Neuron (in vitro differentiated cells): ENCODE data around the gene ODF2.
"Not testable (repeated sequence)": the region's sequence is repeated elsewhere in the genome, so short reads cannot be mapped to it uniquely, and the experiment has no call there.

Experiments used
- H2AFZ ChIP-seq: one replicate; pipeline ENCODE4 v1.6.1; 2013; ENCODE audit warnings: low read depth, mild to moderate bottlenecking, inconsistent platforms, low read length, moderate library complexity
- H3K27me3 ChIP-seq: one replicate; pipeline ENCODE4 v1.6.1; 2013; ENCODE audit warnings: low read length; ENCODE audit not compliant: insufficient read depth
- H3K36me3 ChIP-seq: one replicate; pipeline ENCODE4 v1.6.1; 2013; ENCODE audit warnings: low read length; ENCODE audit not compliant: insufficient read depth
- H3K4me1 ChIP-seq: one replicate; pipeline ENCODE4 v1.6.1; 2013; ENCODE audit warnings: low read length; ENCODE audit not compliant: insufficient read depth
- H3K4me3 ChIP-seq: 2 replicates; pipeline ENCODE4 v1.5.1; 2013; ENCODE audit warnings: mild to moderate bottlenecking, low read length, moderate library complexity
- H3K9me3 ChIP-seq: one replicate; pipeline ENCODE4 v1.6.1; 2013; ENCODE audit warnings: low read length

The ODF2 gene

DNA sequence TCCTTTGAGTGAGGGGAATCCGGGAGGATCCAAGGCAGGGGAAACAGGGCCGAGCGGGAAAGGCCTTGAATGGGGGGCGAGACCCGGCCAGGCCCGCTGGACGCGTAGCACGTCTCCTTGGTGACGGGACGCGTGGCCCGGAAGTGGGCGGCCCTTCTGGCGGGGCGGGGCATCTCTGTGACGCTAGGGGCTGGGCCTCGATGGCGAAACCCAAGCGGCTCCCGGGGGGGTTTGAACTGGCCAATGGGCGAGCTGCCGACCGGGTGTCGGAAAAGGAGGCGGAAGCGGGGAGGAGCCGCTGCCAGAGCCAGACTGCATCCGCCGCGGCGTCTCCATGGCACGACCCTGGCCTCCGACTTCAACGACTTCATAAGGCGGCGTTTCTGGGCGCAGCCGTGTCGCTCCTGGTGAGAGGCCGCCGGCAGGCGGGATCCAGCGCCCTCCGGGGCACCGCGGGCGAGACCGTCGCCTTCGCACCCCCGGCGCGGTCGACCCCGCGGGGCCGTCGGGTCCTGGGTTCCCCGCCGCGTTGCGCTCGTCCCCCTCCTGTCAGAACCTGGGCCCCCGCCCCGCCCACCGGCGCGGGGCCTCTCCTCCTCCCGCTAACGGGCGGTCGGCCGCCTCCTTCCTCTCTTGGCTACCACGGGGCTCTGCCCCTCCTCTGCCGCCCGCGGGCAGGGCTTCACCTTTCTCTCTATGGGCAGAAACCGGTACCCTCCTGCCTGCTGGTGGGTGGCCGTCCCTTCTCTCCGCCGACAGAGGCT, at the start of gene ODF2:
TSS of gene ODF2 (plus strand) at position 158 of the 764 bp plus-strand sequence. CDS start at position 244, 86 bp downstream.
- H3K27me3 ChIP-seq = no peaks in the 10 kb centered on the region
- H3K4me1 ChIP-seq = peaks cover 11% of the 10 kb centered on the region
- H3K36me3 ChIP-seq = peaks cover 20% of the 10 kb centered on the region
- H2AFZ ChIP-seq = peak within 1 kb of the TSS; percentile 97
- peak within 1 kb of the TSS; percentile 84 for H3K4me3 ChIP-seq
- H3K9me3 ChIP-seq = no peaks in the 10 kb centered on the region

DNA sequence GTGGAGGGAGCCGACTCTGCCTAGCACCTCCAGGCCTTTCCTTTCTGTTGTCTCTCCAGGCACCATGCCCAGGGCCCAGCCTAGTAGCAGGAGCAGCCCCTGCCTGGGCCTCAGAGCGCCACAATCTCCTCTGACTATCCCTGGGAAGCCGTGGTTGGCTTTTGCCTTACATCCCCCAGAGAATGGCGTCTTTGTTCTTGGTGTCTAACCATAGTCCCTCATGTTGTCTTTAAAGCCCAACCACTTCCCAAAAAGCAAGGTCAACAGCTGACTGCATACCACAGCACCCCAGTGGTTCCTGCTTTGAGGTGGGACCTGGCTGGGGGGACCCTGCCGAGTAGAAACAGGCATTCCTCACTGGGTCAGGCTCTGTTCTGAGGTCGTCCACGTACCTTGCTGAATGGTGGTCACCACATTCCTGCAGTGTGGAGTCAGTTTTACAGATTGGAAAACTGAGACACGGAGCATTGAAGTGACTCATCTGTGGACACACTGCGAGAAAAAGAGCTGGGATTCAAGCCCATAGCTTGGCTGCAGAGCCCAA, 48.9 kb upstream of the ODF2 start:
- no peak overlapping the region for H3K4me3 ChIP-seq
- H3K4me1 ChIP-seq = peaks cover 65% of the 10 kb centered on the region
- H3K36me3 ChIP-seq = no peaks in the 10 kb centered on the region
- no peaks in the 10 kb centered on the region for H3K9me3 ChIP-seq
- no peaks in the 10 kb centered on the region for H3K27me3 ChIP-seq
- no peak overlapping the region for H2AFZ ChIP-seq

DNA sequence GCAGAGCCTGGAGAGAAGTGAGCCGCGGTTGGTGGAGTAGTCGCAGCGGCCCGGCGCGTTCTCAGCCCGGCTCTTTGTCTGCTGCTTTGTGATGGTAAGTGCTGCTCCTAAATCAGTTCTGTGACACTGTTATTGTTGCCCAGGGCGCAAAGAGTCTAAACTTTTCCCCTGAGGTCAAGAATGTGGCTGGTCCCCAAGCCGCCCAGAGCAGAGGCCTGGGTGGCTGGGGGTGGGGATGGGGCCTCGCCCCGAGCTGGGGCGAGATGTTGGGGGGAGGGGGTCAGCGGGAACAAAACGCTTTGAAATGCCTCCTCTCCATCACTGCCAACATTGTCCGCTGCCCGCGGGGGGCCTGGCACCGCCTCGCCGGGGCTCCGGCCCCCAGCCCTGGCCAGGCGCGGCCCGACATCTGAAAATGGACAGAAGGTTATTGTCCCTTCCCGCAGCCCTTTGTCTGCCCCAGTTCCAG, 46.8 kb upstream of the ODF2 start:
- H2AFZ ChIP-seq = no peak overlapping the region
- no peak overlapping the region for H3K4me3 ChIP-seq
- no peaks in the 10 kb centered on the region for H3K36me3 ChIP-seq
- H3K27me3 ChIP-seq = no peaks in the 10 kb centered on the region
- peaks cover 68% of the 10 kb centered on the region for H3K4me1 ChIP-seq
- H3K9me3 ChIP-seq = no peaks in the 10 kb centered on the region

DNA sequence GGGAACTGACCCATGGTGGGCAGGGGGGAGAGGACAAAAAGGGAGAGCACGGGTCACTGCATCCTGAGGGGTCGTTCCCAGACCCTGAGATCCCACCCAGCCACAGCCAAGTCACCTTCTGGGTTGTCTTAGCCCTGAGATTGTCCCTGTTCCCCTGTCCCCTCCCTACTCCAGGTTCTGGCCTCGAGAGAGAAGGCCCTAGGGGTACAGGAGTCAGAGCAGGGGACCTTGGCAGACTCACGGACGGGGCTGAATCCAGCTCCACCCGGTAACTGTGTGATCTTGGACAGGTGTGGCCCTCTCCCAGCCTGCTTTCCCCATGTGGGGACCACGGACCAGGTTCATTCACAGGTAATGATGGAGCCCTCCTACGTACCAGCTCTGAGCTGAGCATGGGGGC, 46.4 kb upstream of the ODF2 start:
- no peak overlapping the region for H2AFZ ChIP-seq
- H3K27me3 ChIP-seq = no peaks in the 10 kb centered on the region
- H3K4me1 ChIP-seq = peaks cover 63% of the 10 kb centered on the region
- no peak overlapping the region for H3K4me3 ChIP-seq
- H3K9me3 ChIP-seq = no peaks in the 10 kb centered on the region
- H3K36me3 ChIP-seq = no peaks in the 10 kb centered on the region

DNA sequence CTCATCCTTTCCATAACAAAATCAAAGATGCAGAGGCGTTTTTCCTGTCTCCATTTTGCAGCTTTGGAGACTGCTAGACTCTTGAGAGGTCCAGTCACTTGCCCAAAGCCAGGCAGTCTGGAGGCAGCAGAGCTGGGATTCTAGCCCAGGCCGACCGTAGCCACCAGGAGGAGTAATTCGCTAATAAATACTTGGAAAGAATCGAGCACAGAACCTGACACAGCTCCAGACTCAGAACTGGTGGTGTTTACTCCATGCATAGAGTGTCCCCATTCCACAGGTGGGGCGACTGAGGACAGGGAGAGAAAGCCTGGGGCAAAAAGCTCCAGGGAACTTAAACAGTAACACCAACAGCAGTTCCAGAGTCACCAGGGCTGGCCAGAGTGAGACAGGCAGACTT, 45.8 kb upstream of the ODF2 start:
- Histone ChIP-seq H3K4me1 (peaks cover 61% of the 10 kb centered on the region), H3K27me3 (no peaks in the 10 kb centered on the region), H2AFZ (no peak overlapping the region), H3K36me3 (no peaks in the 10 kb centered on the region), H3K9me3 (no peaks in the 10 kb centered on the region), H3K4me3 (no peak overlapping the region)

DNA sequence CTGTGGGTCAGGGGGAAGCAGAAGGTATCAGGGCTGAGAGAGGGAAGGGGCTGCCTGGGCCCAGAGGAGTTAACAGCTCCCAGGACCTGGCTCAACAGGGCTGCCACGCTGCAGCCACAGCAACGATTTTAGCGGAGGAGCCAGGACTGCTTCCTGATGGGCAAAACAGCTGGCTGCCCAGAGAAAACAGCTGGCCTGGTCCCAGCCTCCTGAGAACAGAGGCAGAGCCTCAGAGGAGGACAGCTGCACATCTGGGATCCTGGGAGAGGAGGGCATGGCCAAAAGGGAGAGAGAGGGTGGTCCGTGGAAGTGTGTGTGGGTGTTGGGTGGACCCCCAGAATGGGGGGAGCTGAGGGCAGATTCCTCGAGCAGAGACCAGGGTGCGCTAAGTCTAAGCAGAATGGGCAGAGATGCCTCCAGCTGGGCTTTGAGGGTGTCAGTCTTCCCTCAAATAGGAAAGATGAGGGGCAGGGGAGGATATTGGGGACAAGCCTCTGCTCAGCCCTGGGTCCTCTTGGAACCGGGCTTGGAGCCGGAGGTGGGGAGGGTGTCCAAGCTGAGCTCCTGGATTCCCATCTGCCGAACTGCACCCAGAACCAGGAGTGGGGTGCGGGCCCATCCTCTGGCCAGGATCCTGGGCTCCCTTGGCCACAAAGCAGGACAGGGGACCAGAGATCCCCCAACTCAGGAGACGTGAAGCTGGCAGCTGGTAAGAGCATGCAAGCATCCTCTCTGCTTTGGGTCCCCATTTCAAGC, 44.3 kb upstream of the ODF2 start:
- Histone ChIP-seq H3K27me3 (no peaks in the 10 kb centered on the region), H2AFZ (no peak overlapping the region), H3K9me3 (no peaks in the 10 kb centered on the region), H3K36me3 (no peaks in the 10 kb centered on the region), H3K4me3 (no peak overlapping the region), H3K4me1 (peaks cover 49% of the 10 kb centered on the region)

DNA sequence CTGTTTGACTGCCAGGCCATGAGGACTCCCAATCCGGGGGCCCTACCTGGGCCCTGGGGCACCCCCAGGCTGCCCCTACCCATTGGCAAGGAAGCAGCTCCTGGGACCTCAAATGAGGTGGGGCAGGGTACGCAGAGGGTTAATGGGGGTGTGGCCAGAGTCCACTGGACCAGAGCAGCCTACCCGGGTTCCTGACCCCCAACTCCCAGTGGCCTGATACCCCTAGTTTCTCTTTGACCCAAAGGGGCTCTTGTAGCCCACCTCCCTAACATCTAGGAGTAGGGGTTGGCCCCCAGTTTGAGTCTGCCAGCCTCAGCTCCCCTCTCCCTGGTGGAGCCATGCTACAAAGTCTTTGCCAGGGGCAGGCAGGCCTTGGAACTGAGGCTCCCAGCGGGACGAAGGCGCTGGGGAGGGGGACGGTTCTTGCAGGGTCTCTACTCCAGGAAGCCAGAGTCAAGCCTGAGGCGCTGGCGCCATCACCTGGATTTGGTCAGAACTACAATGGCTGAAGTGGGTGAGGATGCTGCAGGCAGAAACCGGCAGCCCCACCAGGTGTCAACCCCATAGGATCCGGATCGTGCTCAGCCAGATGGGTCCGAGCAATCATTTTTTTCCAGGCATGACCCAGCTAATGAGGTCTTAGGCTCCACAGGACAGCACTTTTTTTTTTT, 43.6 kb upstream of the ODF2 start:
- H2AFZ ChIP-seq = no peak overlapping the region
- no peak overlapping the region for H3K4me3 ChIP-seq
- no peaks in the 10 kb centered on the region for H3K36me3 ChIP-seq
- H3K27me3 ChIP-seq = no peaks in the 10 kb centered on the region
- H3K9me3 ChIP-seq = no peaks in the 10 kb centered on the region
- peaks cover 45% of the 10 kb centered on the region for H3K4me1 ChIP-seq

DNA sequence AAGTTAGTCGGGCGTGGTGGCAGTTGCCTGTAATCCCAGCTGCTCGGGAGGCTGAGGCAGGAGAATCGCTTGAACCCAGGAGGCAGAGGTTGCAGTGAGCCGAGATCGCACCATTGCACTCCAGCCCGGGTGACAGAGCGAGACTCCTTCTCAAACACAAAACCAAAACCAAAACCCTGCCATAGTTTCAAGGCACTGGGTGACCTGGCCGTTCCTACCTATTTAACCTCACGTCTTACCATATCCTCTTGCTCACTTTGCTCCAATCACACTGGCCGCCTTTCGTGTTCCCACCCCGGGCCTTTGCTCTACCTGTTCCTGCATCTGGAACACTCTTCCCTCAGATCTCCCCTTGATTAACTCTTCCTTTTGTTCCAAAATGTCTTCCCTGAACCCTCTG, 42.1 kb upstream of the ODF2 start:
- H3K27me3 ChIP-seq, H3K36me3 ChIP-seq: not testable (repeated sequence)

DNA sequence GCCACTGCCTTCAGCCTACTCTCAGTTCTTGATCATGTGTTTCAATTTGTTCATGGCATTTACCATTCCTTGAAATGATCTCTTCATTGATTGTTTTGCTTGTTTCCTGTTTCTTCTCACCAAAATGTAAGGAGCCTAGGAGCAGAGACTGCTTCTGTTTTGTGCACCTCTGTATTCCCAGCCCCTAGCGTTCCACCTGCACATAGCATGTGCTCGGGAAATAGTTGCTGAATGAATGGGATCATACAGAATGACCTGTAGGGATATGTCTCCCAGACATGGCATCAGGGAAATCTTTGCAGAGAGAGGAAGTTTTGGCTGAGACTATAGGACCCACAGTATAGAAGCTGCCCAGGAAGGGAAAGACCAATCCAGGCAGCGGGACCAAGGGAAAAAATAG, 41.3 kb upstream of the ODF2 start:
- H2AFZ ChIP-seq = no peak overlapping the region
- no peaks in the 10 kb centered on the region for H3K36me3 ChIP-seq
- H3K9me3 ChIP-seq = no peaks in the 10 kb centered on the region
- H3K4me1 ChIP-seq = peaks cover 31% of the 10 kb centered on the region
- H3K4me3 ChIP-seq = no peak overlapping the region
- no peaks in the 10 kb centered on the region for H3K27me3 ChIP-seq

More for the DNA sequence above, 42.1 kb upstream of the ODF2 start:
- H3K4me3 ChIP-seq, H2AFZ ChIP-seq, H3K9me3 ChIP-seq: not testable (repeated sequence)
- peaks cover 32% of the 10 kb centered on the region for H3K4me1 ChIP-seq

DNA sequence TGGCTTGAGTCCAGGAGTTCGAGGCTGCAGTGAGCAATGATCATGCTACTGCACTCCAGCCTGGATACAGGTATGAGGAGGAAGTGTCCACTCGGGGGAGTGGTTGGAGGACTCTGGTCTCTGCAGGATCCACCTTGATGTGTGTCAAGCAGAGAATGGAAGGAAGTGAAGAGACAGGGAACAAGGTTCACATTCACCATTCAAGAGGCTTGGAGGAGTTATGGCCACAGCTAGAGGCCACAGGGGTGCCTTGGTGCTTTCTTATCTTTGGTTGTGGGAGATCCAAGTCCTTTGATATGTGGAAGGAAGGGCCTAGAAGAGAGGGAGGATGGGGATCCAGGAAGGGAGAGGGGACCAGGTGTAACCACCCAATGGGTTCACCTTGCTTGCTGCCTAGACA, 40.5 kb upstream of the ODF2 start:
- Histone ChIP-seq H3K4me1 (peaks cover 24% of the 10 kb centered on the region), H3K27me3 (no peaks in the 10 kb centered on the region), H3K4me3 (no peak overlapping the region), H3K9me3 (no peaks in the 10 kb centered on the region), H2AFZ (no peak overlapping the region), H3K36me3 (no peaks in the 10 kb centered on the region)

DNA sequence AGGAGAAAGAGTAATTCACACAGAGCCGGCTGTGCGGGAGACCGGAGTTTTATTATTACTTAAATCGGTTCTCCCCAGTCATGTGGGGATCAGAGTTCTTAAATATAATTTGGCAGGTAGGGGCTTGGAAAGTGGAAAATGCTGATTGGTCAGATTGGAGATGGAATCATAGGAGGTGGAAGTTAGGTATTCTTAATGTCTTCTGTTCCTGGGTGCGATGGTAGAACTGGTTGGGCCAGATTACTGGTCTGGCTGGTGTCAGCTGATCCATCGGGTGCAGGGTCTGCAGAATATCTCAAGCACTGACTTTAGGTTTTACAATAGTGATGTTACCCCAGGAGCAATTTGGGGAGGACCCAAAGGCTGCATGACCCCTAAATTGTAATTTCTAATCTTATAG, 39.8 kb upstream of the ODF2 start:
- peaks cover 22% of the 10 kb centered on the region for H3K4me1 ChIP-seq
- no peaks in the 10 kb centered on the region for H3K36me3 ChIP-seq
- H3K4me3 ChIP-seq = no peak overlapping the region
- H3K27me3 ChIP-seq = no peaks in the 10 kb centered on the region
- no peaks in the 10 kb centered on the region for H3K9me3 ChIP-seq
- no peak overlapping the region for H2AFZ ChIP-seq

DNA sequence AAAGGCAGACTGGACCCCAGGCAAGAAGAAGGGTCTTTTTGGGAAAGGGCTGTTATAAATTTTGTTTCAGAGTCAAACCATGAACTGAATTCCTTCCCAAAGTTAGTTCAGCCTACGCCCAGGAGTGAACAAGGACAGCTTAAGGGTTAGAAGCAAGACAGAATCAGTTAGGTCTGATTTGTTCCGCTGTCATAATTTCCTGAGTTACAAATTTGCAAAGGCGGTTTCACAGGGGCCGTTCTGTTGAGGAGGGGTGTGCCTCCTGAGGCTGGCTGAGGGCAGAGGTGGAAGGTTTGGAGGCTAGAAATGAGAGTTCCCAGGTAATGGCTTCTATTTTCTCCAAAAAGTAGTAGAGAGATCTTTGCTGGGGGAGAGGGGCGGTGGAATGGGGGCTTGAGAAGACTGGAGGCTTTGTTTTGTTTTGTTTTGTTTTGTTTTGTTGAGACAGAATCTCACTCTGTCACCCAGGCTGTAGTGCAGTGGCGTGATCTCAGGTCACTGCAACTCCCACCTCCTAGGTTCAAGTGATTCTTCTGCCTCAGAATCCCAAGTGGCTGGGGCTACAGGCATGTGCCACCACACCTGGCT, 39.3 kb upstream of the ODF2 start:
- Histone ChIP-seq H3K27me3 (no peaks in the 10 kb centered on the region), H3K4me1 (peaks cover 24% of the 10 kb centered on the region), H2AFZ (no peak overlapping the region), H3K36me3 (no peaks in the 10 kb centered on the region), H3K9me3 (no peaks in the 10 kb centered on the region), H3K4me3 (no peak overlapping the region)
